NT2/D1 (cell line): ENCODE data around the gene CYP4A11.
"Not testable (repeated sequence)": the region's sequence is repeated elsewhere in the genome, so short reads cannot be mapped to it uniquely, and the experiment has no call there.

Experiments
- SUZ12 ChIP-seq: IDR thresholded peaks from 2 replicates; pipeline ENCODE4 v1.6.1; 2011; ENCODE audit not compliant: insufficient read length, insufficient read depth; ENCODE audit errors: extremely low read depth
- YY1 ChIP-seq: IDR thresholded peaks from 2 replicates; pipeline ENCODE4 v1.6.1; 2011; ENCODE audit not compliant: insufficient read length, insufficient read depth
- ZNF274 ChIP-seq: IDR thresholded peaks from 2 replicates; pipeline ENCODE4 v1.6.1; 2011; ENCODE audit warnings: mild to moderate bottlenecking, low read depth, low read length

GRCh38 chr1:46947706-46948105, 6.4 kb upstream of the CYP4A11 start:
- not testable (repeated sequence) for TF ChIP-seq ZNF274, YY1, SUZ12
